Measurements from ENCODE around the gene HIVEP2.

DNA sequence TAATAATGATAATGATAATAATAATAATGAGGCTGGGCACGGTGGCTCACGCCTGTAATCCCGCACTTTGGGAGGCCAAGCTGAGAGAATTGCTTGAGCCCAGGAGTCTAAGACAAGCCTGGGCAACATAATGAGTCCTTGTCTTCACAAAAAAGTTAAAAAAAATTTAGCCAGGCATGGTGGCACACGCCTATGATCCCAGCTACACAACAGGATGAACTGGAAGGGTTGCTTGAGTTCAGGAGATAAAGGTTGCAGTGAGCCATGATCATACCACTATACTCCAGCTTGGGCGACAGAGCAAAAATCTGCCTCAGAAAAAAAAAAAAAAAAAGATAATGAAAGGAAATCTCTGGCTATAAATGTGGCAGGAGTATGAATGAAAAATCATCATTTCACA lies 213.4 kb downstream of the HIVEP2 start:
- TF ChIP-seq, protein P1, sequence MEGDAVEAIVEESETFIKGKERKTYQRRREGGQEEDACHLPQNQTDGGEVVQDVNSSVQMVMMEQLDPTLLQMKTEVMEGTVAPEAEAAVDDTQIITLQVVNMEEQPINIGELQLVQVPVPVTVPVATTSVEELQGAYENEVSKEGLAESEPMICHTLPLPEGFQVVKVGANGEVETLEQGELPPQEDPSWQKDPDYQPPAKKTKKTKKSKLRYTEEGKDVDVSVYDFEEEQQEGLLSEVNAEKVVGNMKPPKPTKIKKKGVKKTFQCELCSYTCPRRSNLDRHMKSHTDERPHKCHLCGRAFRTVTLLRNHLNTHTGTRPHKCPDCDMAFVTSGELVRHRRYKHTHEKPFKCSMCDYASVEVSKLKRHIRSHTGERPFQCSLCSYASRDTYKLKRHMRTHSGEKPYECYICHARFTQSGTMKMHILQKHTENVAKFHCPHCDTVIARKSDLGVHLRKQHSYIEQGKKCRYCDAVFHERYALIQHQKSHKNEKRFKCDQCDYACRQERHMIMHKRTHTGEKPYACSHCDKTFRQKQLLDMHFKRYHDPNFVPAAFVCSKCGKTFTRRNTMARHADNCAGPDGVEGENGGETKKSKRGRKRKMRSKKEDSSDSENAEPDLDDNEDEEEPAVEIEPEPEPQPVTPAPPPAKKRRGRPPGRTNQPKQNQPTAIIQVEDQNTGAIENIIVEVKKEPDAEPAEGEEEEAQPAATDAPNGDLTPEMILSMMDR (IDR thresholded peaks at IDR 0.05), result no peak
- no peak for TF ChIP-seq POLR2A (IDR thresholded peaks at IDR 0.05)
